HG02571 (cell line): ENCODE measurements around the gene ACSL4.
"Not testable (repeated sequence)": the region's sequence is repeated elsewhere in the genome, so short reads cannot be mapped to it uniquely, and the experiment has no call there.

Source experiments
- ATAC-seq: cut with Tn5 transposase; IDR thresholded peaks from one replicate; pipeline ENCODE4 v1.9.1; 2021; ENCODE audit warnings: mild to moderate bottlenecking, moderate library complexity; ENCODE audit not compliant: unreplicated experiment

The ACSL4 gene

DNA sequence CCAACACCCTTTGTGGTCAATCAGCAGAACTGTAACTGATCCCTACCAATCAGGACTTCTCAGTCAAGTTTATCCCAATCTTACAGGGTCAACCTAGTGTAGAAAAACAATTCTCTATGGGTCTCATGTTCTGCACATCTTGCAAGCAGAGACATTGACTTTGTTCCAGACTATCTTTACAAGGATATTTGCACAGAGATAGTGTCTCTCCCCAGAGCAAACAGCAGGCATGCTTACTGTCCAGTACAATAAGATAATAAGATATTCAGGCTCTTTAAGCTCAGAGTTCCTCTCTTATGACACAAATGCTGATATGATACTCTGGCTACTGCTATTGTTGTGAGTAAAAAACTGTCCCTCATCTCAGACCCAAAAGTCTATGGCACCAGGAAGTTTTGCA is 53.2 kb downstream of the ACSL4 start:
- ATAC-seq: no peak

DNA sequence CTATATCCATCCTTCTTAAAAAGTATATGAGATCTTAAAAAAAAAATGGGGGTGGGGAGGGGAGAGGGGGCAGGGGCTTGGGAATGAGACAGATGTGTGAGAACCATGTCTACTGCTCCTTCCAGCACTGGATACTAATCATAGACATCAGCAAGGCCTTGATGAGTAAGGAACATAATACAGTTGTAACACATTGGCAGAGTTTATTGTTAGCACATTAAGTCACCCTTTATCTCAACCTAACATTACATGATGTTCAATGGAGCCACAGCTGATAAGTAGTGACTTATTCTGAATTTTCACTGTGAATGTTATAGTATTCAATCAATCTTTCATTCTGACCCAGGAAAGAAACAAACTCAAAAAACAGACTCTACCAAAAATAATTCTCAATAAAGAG is 60.8 kb downstream of the ACSL4 start:
- no peak for ATAC-seq

DNA sequence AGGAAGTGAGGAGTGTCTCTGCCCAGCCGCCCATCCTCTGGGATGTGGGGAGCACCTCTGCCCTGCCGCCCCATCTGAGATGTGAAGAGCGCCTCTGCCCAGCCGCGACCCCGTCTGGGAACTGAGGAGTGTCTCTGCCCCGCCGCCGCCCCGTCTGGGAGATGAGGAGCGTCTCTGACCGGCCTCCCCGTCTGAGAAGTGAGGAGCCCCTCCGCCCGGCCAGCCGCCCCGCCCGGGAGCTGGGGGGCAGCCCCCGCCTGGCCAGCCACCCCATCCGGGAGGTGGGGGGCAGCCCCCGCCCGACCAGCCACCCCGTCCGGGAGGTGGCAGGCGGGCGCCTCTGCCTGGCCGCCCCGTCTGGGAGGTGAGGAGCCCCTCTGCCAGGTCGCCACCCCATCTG is 61.9 kb downstream of the ACSL4 start:
- not testable (repeated sequence) for ATAC-seq

DNA sequence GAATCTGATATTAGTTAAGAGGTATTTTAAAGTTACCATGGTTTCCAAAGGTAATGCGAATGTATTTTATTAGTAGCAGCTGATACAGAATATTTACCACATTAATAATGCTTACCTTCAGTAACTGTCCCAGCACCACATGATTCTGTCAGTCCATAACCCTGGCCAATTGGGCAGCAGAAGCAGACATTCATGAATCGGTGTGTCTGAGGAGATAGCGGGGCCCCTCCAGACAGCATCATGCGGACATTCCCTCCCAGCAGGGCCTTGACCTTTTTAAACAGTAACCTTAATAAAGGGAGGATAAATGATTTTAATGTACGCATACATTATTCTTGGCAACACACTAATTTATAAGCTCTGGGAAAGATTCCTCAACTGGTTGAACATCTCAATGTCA is 65.1 kb downstream of the ACSL4 start:
- ATAC-seq: no peak

DNA sequence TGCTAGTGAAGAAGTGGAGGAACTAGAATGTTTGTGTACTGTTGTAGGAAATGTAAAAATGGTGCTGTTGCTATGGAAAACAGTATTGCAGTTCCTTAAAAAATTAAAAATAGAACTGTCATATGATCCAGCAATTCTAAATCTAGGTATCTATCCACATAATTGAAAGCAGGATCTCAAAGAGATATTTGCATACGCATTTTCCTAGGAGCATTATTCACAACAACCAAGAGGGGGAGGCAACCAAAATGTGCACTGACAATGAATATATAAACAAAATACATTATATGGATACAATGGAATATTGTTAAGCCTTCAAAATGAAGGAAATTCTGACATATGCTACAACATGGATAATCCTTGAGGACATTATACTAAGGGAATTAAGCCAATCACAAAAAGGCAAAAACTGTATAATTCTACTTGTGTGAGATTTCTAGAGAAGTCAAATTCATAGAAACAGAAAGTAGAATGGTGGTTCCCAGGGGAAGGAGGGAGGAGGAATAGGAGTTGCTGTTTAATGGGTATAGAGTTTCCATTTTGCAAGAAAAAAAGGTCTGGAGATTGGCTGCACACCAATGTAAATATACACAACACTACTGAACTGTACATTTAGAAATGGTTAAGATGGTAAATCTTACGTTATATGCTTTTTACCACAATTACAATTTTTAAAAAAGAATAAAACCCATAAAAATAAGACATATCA is 72.5 kb downstream of the ACSL4 start:
- ATAC-seq: no peak

DNA sequence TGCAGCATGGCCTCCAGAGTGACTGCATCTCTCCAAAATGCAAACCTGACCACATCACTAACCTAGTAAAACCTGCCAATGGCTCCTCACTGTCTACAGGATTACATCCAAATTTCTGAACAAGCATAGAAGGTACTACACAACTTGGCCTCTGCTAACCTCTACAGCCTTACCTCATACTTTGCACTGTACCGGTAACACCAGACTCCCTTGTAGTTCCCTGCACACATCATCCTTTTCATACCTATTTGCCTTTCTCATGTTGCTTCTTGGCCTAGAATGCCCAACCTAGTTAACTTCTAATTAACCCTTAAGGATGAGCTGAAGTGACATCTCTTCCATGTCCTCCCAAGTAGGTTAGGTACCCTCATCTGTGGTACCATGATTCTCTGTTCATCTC is 74.7 kb downstream of the ACSL4 start:
- ATAC-seq: no peak

DNA sequence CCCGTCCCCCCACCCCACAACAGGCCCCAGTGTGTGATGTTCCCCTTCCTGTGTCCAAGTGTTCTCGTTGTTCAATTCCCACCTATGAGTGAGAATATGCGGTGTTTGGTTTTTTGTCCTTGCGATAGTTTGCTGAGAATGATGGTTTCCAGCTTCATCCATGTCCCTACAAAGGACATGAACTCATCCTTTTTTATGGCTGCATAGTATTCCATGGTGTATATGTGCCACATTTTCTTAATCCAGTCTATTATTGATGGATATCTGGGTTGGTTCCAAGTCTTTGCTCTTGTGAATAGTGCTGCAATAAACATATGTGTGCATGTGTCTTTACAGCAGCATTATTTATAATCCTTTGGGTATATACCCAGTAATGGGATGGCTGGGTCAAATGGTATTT is 75.7 kb downstream of the ACSL4 start:
- ATAC-seq: not testable (repeated sequence)

DNA sequence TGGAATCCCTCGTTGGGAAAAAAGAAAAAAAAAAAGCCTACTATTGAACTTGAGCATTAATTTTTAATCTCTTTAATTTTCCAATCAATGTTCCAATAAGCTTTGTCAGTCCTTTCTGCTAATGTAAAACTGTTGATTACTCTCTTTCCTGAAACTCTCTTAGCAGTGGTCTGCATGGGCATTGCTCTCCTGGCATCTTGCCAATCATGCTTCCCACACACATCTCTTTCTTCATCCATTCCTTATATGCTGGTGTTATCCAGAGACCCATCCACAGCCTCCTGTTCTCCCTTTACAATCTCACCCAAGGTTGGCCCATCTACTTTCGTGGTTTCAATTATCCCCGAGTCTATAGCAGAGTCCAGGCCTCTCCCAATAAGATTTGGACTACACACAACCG is 76.3 kb downstream of the ACSL4 start:
- ATAC-seq: no peak

DNA sequence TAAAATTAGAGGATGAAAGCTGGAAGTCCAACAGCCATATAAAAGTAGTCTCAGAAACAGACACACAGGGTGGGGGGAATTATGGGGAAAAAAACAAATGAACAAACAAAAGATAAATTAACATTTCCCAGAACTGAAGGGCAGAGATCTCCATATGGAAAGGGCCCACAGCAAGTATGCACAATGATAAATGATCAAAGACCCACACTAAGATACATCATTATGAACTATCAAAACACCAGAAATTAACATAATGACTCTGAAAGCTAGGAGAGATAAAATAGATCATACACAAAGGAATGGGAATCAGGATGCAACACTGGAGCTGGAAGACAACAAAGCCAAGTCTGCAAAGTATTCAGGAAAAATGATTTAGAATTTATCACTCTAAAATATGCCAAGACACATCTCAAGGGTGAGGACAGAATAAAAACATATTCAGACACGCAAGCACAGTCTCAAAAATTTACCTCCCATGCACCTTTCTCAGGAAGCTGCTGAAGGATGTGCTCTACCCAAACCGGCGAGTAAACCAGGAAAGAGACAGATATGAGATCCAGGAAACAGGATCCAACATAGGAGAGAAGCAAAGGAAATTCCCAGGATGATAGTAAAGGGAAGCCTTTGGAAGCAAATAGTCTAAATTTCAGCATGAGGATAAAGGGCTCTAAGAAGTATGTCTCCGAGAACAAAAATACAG is 77.4 kb downstream of the ACSL4 start:
- no peak for ATAC-seq

DNA sequence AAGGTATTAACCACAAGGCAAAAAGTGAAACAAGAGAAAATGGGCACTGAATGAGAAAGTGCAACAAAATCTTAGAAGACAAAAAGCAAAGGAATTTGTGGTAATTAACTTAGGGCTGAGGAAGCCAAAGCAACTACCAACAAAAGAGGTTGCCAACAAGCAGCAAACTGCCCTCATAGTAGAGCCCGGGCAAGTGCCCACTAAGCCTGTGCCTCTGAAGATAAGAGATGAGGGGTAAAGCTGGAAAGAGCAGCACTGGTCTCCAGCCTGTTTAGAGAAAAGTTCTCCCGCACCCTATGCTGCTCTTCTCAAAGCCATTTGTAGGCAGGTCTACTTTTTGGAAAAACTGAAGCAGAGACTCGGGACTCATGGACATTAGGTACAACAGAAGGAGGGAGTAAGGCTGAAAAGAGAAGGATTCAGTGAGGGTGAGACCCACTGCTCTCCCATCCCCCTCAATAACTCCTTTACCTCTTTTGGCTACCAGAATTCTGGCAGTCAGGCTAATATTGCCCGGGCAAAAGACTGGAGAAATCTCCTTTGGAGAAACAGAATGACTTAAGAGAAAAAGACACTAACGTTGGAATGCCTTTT is 78.4 kb downstream of the ACSL4 start:
- no peak for ATAC-seq

DNA sequence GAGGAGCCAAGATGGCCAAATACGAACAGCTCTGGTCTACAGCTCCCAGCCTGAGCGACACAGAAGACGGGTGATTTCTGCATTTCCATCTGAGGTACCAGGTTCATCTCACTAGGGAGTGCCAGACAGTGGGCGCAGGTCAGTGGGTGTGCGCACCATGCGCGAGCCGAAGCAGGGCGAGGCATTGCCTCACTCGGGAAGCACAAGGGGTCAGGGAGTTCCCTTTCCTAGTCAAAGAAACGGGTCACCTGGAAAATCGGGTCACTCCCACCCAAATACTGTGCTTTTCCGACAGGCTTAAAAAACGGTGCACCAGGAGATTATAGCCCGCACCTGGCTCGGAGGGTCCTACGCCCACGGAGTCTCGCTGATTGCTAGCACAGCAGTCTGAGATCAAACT is 88.4 kb downstream of the ACSL4 start:
- not testable (repeated sequence) for ATAC-seq

DNA sequence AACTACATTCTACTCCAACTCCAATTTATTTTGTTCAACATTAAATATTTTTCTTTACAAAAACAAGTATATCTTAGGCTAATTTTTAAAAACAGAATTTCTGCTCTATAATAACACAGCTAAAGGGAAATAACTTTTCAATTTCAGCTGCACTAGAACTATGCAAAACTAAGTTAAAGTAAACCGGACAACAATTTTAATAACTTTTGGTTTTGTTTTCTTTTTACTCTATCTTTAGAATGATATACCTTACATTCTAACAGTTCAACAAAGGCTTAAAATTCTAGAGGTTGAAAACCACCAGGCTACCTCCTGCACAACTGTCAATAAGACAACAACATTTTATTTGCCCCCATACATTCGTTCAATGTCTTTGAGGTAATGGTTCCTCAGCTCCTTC is 89.4 kb downstream of the ACSL4 start:
- ATAC-seq: no peak

DNA sequence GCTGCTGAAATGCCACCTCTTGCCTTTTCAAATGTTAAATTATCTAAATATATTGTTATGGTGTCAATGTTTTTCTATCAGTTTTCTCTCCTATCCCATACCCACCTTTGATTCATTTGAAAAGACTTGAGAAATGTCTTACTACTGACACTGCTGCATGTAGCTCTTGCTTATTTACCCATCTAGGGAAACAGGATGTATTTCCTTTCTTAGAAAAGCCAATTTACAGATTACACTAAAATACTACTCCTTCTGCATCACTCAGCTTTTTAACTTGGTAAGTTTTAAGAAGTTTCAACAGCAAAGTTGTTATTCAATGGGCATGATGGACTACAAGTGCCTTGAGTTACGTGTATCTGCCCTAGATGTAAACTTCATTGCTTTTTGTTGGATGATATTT is 94.9 kb downstream of the ACSL4 start:
- ATAC-seq: no peak

DNA sequence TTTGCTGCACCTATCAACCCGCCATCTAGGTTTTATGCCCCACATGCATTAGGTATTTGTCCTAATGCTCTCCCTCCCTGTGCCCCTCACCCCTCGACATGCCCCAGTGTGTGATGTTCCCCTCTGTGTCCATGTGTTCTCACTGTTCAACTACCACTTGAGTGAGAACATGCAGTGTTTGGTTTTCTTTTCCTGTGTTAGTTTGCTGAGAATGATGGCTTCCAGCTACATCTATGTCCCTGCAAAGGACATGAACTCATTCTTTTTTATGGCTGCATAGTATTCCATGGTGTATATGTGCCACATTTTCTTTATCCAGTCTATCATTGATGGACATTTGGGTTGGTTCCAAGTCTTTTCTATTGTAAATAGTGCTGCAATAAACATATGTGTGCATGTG is 95.6 kb downstream of the ACSL4 start:
- not testable (repeated sequence) for ATAC-seq

DNA sequence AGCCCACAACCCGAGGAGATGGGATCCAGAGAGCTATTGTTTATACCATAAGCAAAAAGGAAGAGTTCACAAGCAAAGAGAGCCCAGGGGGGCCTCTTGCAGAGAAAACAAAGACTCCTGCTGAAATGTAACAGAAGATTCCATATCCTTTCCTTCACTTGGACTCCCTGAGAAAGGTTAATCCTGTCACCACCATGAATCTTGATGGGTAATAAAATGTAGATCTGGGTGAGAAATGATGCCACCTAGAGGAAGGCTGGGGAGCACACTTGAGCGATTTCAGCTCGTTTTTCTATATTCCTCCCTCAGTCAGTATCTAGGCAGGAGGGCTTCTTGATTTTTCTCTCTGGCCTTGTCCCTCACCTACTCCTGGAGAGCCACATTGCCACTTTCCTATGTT is 97.9 kb downstream of the ACSL4 start:
- ATAC-seq: no peak

DNA sequence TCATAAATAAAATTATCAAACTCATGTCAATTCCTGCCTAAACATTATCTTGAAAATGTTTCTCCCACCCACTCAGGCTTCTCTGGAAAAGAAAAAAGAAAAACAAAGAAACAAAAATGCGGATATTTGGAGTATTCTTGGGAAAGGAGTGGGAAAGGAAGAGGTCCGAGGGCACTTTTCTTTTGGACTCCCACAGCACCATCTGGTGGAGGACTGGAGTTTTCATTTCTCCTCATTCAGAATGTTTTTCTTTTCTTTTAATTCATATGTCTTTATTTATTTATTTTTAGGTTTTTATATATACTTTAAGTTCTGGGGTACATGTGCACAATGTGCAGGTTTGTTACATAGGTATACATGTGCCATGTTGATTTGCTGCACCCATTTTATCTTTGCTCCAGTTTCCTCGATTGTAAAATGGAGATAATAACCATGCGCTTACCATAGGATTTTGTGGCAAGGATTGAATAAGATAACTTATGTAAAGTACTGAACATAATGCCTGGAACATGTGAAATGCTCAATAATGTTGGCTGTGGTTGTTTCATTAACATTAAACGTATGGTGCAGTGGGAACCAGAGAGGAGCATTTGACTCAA is 100.1 kb downstream of the ACSL4 start:
- no peak for ATAC-seq

DNA sequence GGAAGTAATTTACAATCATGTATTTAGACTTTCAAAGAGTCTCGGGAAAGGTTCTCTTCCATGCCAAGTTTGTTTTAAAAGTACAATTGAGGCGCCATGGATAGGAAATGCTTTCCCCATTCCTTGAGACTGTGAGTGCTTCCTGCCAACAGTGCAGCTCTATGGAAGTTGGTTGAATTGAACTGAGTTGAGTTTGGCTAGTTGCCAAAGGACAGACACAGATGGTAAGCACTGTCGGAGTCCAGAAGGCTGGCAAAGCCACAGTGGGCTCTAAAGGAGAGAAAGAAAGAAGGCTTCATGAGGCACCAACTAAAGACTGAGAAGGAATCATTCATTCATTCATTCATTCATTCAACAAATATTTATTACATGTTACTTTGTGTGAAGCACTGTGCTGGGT is 103.7 kb downstream of the ACSL4 start:
- no peak for ATAC-seq

DNA sequence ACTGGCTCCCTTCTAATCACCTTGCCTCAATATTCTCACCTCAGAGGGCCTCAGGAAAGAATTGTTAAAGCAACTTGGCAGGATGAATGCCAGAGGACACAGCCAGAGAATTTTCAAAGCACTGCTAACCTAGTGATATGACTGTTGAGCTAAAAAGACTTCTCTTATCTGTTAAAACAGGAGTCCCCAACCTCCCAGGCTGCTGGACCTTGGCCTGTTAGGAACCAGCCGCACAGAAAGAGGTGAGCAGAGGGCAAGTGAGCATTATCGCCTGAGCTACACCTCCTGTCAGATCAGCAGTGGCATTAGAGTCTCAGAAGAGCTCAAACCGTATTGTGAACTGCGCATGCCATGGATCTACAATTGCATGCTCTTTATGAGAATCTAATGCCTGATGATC is 106.4 kb downstream of the ACSL4 start:
- ATAC-seq: no peak

DNA sequence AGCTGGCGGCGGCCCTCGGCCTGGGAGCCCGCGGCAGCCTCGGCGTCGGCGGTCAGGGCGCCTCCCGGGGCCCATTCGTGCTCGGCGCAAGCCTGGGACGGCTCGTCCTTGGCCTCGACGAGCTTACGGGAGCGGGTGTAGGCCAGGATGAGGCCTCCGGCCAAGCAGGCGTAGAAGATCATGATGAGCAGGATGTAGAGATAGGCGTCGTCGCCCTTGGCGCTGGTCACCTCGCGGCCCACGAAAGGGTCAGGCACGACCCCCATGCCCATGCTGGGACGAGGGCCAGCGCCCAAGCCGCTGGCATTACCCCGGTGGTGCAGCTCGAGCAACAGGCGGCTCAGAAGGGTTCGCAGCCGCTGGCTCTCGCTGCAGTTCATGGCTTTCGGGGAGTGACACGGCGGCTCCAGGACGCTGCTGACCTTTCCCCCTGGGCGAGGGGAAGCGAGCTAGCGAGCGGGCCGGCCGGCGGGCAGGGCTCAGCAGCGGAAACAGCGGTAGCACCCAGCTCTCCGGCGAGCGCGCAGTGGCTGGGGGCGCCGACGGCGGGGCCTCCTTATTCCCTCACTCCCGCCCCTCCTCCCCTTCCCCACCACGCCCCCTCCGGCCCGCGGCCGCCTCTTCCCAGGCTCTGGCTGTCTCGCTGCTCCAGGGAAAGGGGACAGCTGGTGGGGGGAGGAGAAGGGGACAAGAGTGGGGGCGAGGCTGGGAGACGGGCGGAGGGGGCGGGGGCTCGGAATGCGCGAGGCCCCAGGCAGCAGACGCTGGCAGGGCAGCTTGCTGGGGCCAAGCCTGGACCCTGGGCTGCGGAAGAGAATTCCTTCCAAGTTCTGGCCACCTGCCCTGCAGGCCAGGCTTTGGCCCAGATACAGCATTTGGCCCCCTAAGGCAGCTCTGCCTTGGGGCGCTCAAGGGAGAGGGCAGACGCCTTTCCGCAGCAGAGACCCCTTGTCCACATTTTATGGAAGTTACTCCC is 108.1 kb downstream of the ACSL4 start, which contains the start of gene KCNE5:
Gene KCNE5 (minus strand): TSS at position 532 of the 976 bp plus-strand sequence. CDS start 152 bp downstream, at position 380.
- ATAC-seq: no peak

DNA sequence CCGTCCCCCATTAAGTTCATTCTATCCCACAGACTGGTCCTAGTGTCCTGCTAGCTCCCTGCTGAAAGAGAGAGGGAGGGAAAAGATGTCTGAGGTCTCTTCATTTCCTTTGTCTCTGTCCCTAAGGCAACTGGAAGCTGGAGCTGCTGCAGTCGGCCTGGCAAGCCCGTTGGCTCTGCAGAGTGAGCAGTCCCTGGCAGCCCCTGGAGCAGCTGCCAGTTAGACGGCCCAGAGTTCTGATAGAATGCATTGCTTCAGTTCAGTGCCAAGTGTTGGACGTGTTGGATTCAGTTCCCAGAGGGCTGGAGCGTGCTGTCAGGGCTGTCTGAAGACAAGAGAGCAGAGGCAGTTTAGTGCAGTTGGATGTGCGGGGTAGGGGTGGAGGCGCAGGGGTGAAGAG is 109.1 kb downstream of the ACSL4 start:
- ATAC-seq: no peak

DNA sequence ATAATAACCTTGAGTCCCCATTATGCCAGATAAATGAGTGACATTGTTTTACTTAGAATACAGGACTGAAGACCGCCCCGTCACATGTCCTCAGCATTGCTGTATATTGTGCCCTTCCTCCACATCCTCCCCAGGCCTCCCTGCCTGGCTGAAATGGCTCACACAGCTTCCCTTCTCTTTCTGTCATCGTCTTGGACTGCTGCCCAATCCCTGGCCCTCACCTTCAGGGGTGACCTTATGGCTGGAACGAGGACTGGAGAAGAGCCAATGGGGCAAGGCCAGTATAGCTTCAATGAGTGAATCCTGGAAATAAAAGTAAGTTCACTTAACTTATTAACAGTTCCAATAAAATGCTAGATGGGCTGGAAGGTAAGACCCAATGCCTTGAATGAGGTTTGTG is 110.8 kb downstream of the ACSL4 start:
- no peak for ATAC-seq
